ENCODE measurements around the gene CNTN1.

Gene CNTN1

DNA sequence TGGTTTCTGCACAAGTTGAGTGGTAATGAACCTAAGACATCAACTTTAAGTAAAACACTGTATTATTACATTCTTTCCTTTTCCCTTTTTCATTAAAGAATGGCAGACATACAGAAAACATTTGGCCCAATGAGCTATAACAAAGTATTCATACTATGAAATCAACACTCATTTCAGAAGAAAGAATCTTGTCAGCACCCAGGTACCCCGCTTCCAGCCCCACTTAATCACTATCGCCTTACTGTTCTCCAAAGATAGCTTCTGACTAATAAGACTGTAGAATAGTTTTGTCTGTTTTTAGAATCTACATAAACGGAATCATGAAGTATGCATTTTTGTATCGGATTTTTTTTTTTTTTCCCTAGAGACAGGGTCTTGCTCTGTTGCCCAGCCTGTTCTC, 9.5 kb downstream of the CNTN1 start:
- Histone ChIP-seq H3K36me3 (ENCODE audit: control insufficient read depth in 1 of 2, insufficient read depth in 2 of 2, low read length in 2 of 2) (no peaks in the 10 kb centered on the region), H3K4me1 (ENCODE audit: control insufficient read depth in 1 of 2, insufficient read depth in 2 of 2, low read length in 2 of 2) (no peaks in the 10 kb centered on the region), H3K9me3 (ENCODE audit: control insufficient read depth in 1 of 2, low read length in 2 of 2) (no peaks in the 10 kb centered on the region), H3K27me3 (ENCODE audit: low read depth, low read length) (no peaks in the 10 kb centered on the region), H3K4me3 (ENCODE audit: low read depth in 1 of 2, low read length in 2 of 2) (no peak overlapping the region), H3K27ac (ENCODE audit: low read length) (no peak overlapping the region)

GRCh38 chr12:40711121-40711520, 18.9 kb downstream of the CNTN1 start:
- Histone ChIP-seq H3K9me3 (ENCODE audit: control insufficient read depth in 1 of 2, low read length in 2 of 2) (no peaks in the 10 kb centered on the region), H3K27ac (ENCODE audit: low read length) (no peak overlapping the region), H3K4me3 (ENCODE audit: low read depth in 1 of 2, low read length in 2 of 2) (no peak overlapping the region)

GRCh38 chr12:40714636-40715035, 22.4 kb downstream of the CNTN1 start:
- H3K4me1 ChIP-seq (ENCODE audit: control insufficient read depth in 1 of 2, insufficient read depth in 2 of 2, low read length in 2 of 2) = no peaks in the 10 kb centered on the region
- no peaks in the 10 kb centered on the region for H3K27me3 ChIP-seq (ENCODE audit: low read depth, low read length)
- no peak overlapping the region for H3K4me3 ChIP-seq (ENCODE audit: low read depth in 1 of 2, low read length in 2 of 2)
- no peaks in the 10 kb centered on the region for H3K9me3 ChIP-seq (ENCODE audit: control insufficient read depth in 1 of 2, low read length in 2 of 2)
- no peak overlapping the region for H3K27ac ChIP-seq (ENCODE audit: low read length)
- H3K36me3 ChIP-seq (ENCODE audit: control insufficient read depth in 1 of 2, insufficient read depth in 2 of 2, low read length in 2 of 2) = no peaks in the 10 kb centered on the region

More at GRCh38 chr12:40711121-40711520, 18.9 kb downstream of the CNTN1 start:
- H3K4me1 ChIP-seq (ENCODE audit: control insufficient read depth in 1 of 2, insufficient read depth in 2 of 2, low read length in 2 of 2) = no peaks in the 10 kb centered on the region
- no peaks in the 10 kb centered on the region for H3K36me3 ChIP-seq (ENCODE audit: control insufficient read depth in 1 of 2, insufficient read depth in 2 of 2, low read length in 2 of 2)
- no peaks in the 10 kb centered on the region for H3K27me3 ChIP-seq (ENCODE audit: low read depth, low read length)

DNA sequence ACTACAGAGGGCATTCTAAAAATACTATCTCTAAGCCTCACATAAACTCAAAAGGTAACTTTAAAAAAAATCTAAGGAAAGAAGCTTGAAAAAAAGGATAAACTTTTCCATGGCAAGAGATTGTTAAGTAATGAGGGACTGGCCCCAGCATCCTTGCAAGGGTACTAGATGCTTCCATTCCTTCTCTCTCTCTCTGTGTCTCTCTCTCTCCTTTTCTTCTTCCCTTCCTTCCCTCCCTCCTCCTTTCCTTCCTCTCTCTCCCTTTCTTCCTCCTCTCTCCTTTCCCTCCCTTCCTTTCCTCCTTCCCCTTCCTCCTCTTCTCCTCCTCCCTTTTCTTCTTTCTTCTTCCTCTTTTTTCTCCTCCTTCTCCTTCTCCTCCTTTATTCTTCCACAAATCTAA, 23.8 kb downstream of the CNTN1 start:
- Histone ChIP-seq H3K36me3 (ENCODE audit: control insufficient read depth in 1 of 2, insufficient read depth in 2 of 2, low read length in 2 of 2) (no peaks in the 10 kb centered on the region), H3K4me3 (ENCODE audit: low read depth in 1 of 2, low read length in 2 of 2) (no peak overlapping the region), H3K27ac (ENCODE audit: low read length) (no peak overlapping the region), H3K27me3 (ENCODE audit: low read depth, low read length) (no peaks in the 10 kb centered on the region), H3K9me3 (ENCODE audit: control insufficient read depth in 1 of 2, low read length in 2 of 2) (no peaks in the 10 kb centered on the region), H3K4me1 (ENCODE audit: control insufficient read depth in 1 of 2, insufficient read depth in 2 of 2, low read length in 2 of 2) (no peaks in the 10 kb centered on the region)

GRCh38 chr12:40717576-40717975, 25.3 kb downstream of the CNTN1 start:
- Histone ChIP-seq H3K27ac (ENCODE audit: low read length) (no peak overlapping the region), H3K4me1 (ENCODE audit: control insufficient read depth in 1 of 2, insufficient read depth in 2 of 2, low read length in 2 of 2) (no peaks in the 10 kb centered on the region), H3K27me3 (ENCODE audit: low read depth, low read length) (no peaks in the 10 kb centered on the region), H3K9me3 (ENCODE audit: control insufficient read depth in 1 of 2, low read length in 2 of 2) (no peaks in the 10 kb centered on the region), H3K36me3 (ENCODE audit: control insufficient read depth in 1 of 2, insufficient read depth in 2 of 2, low read length in 2 of 2) (no peaks in the 10 kb centered on the region), H3K4me3 (ENCODE audit: low read depth in 1 of 2, low read length in 2 of 2) (no peak overlapping the region)

GRCh38 chr12:40718878-40719372, 26.7 kb downstream of the CNTN1 start:
- Histone ChIP-seq H3K9me3 (ENCODE audit: control insufficient read depth in 1 of 2, low read length in 2 of 2) (no peaks in the 10 kb centered on the region), H3K36me3 (ENCODE audit: control insufficient read depth in 1 of 2, insufficient read depth in 2 of 2, low read length in 2 of 2) (no peaks in the 10 kb centered on the region), H3K27ac (ENCODE audit: low read length) (no peak overlapping the region), H3K27me3 (ENCODE audit: low read depth, low read length) (no peaks in the 10 kb centered on the region), H3K4me3 (ENCODE audit: low read depth in 1 of 2, low read length in 2 of 2) (no peak overlapping the region), H3K4me1 (ENCODE audit: control insufficient read depth in 1 of 2, insufficient read depth in 2 of 2, low read length in 2 of 2) (no peaks in the 10 kb centered on the region)

DNA sequence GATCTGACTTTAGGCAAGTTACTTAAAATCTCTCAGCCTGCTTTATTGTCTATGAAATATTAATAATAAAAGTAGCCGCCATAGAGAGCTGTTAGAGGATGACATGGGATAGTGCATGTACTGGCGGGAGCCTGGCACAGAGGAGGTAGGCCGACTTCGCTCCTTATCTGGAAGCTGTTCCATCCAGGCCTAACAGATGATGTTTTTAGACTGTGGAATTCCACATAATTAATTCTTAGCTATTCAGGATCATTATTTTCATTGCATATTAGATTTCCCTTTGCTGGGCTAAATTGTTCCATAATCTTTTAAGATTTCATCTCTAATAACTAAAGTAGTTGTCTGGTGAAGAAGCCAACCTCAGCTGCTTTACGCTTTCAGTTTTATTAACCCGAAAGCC, 30.8 kb downstream of the CNTN1 start:
- Histone ChIP-seq H3K27ac (ENCODE audit: low read length) (no peak overlapping the region), H3K4me1 (ENCODE audit: control insufficient read depth in 1 of 2, insufficient read depth in 2 of 2, low read length in 2 of 2) (no peaks in the 10 kb centered on the region), H3K4me3 (ENCODE audit: low read depth in 1 of 2, low read length in 2 of 2) (no peak overlapping the region), H3K27me3 (ENCODE audit: low read depth, low read length) (no peaks in the 10 kb centered on the region), H3K36me3 (ENCODE audit: control insufficient read depth in 1 of 2, insufficient read depth in 2 of 2, low read length in 2 of 2) (no peaks in the 10 kb centered on the region), H3K9me3 (ENCODE audit: control insufficient read depth in 1 of 2, low read length in 2 of 2) (no peaks in the 10 kb centered on the region)

DNA sequence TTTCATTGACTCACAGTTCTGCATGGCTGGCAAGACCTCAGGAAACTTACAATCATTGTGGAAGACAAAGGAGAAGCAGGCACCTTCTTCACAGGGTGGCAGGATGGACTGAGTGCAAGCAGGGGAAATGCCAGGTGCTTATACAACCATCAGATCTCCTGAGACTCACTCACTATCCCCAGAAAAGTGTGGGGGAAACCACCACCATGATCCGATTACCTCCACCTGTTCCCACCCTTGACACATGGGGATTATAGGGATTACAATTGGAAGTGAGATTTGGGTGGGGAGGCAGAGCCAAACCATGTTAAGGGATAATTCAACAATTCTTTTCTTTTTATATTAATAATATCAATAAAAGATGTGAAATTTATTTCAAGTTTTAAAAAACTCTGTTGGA, 34.1 kb downstream of the CNTN1 start:
- no peaks in the 10 kb centered on the region for H3K4me1 ChIP-seq (ENCODE audit: control insufficient read depth in 1 of 2, insufficient read depth in 2 of 2, low read length in 2 of 2)

DNA sequence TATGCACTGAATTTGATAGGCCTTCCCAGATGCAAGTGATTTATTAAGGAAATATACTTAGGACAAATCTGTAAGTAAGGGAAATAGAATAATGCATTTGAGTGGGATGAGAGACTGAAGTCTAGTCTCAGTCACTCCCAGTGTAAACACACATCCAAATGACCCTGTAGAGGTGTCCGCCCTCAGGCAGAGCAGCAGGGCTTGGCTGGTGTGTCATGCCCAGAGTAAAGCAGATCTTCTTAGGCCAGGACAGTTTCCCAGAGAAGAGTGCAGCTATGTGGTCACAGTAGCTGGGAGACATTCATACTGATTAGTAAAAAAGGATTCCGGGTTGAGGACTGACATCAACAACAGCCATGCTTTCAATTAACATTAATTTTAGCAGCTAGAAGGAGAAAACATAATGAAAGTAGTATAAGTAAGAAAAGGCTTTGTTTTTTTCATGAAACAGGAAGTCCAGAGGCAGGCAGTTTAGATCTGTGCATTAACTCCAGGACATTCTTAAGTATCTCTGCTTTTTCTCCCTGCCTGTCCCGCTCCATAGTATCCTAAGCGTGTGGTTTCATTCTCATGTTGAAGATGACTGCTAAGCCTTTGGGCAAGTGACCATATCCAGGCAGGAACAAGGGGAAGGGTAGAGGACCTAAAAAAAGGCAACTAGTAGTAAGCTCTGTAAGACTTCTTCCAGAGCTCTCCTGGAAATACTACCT, 35.7 kb downstream of the CNTN1 start:
- Histone ChIP-seq H3K27ac (ENCODE audit: low read length) (no peak overlapping the region), H3K4me1 (ENCODE audit: control insufficient read depth in 1 of 2, insufficient read depth in 2 of 2, low read length in 2 of 2) (no peaks in the 10 kb centered on the region), H3K9me3 (ENCODE audit: control insufficient read depth in 1 of 2, low read length in 2 of 2) (no peaks in the 10 kb centered on the region), H3K4me3 (ENCODE audit: low read depth in 1 of 2, low read length in 2 of 2) (no peak overlapping the region), H3K36me3 (ENCODE audit: control insufficient read depth in 1 of 2, insufficient read depth in 2 of 2, low read length in 2 of 2) (no peaks in the 10 kb centered on the region), H3K27me3 (ENCODE audit: low read depth, low read length) (no peaks in the 10 kb centered on the region)

More for the DNA sequence above, 34.1 kb downstream of the CNTN1 start:
- Histone ChIP-seq H3K4me3 (ENCODE audit: low read depth in 1 of 2, low read length in 2 of 2) (no peak overlapping the region), H3K36me3 (ENCODE audit: control insufficient read depth in 1 of 2, insufficient read depth in 2 of 2, low read length in 2 of 2) (no peaks in the 10 kb centered on the region), H3K9me3 (ENCODE audit: control insufficient read depth in 1 of 2, low read length in 2 of 2) (no peaks in the 10 kb centered on the region), H3K27me3 (ENCODE audit: low read depth, low read length) (no peaks in the 10 kb centered on the region), H3K27ac (ENCODE audit: low read length) (no peak overlapping the region)

DNA sequence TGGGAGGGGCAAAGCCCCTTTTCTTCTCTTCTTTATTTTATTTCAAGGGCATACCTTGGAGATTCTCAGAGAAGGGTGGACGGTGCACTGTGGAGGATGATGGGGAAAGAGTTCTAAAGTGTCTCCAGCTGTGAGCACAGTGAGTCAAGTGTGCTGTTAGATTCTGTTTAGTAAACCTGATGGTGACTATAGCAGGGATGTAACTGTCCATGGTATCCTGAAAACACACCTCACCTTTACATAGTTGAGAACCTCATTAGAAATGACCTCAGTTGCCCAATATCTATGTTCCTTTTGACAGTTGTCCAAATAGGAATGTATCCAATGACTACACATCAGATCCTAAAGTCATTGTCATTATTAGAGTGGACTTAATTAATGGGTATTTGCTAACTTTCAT, 38.0 kb downstream of the CNTN1 start:
- H3K4me3 ChIP-seq (ENCODE audit: low read depth in 1 of 2, low read length in 2 of 2) = no peak overlapping the region
- H3K27ac ChIP-seq (ENCODE audit: low read length) = no peak overlapping the region
- H3K4me1 ChIP-seq (ENCODE audit: control insufficient read depth in 1 of 2, insufficient read depth in 2 of 2, low read length in 2 of 2) = no peaks in the 10 kb centered on the region
- H3K36me3 ChIP-seq (ENCODE audit: control insufficient read depth in 1 of 2, insufficient read depth in 2 of 2, low read length in 2 of 2) = no peaks in the 10 kb centered on the region
- H3K9me3 ChIP-seq (ENCODE audit: control insufficient read depth in 1 of 2, low read length in 2 of 2) = no peaks in the 10 kb centered on the region
- H3K27me3 ChIP-seq (ENCODE audit: low read depth, low read length) = no peaks in the 10 kb centered on the region

GRCh38 chr12:40733871-40734270, 41.6 kb downstream of the CNTN1 start:
- no peaks in the 10 kb centered on the region for H3K36me3 ChIP-seq (ENCODE audit: control insufficient read depth in 1 of 2, insufficient read depth in 2 of 2, low read length in 2 of 2)
- H3K9me3 ChIP-seq (ENCODE audit: control insufficient read depth in 1 of 2, low read length in 2 of 2) = no peaks in the 10 kb centered on the region
- no peak overlapping the region for H3K4me3 ChIP-seq (ENCODE audit: low read depth in 1 of 2, low read length in 2 of 2)
- H3K4me1 ChIP-seq (ENCODE audit: control insufficient read depth in 1 of 2, insufficient read depth in 2 of 2, low read length in 2 of 2) = no peaks in the 10 kb centered on the region
- no peak overlapping the region for H3K27ac ChIP-seq (ENCODE audit: low read length)
- H3K27me3 ChIP-seq (ENCODE audit: low read depth, low read length) = no peaks in the 10 kb centered on the region

GRCh38 chr12:40734276-40734675, 42.0 kb downstream of the CNTN1 start:
- Histone ChIP-seq H3K4me3 (ENCODE audit: low read depth in 1 of 2, low read length in 2 of 2) (no peak overlapping the region), H3K4me1 (ENCODE audit: control insufficient read depth in 1 of 2, insufficient read depth in 2 of 2, low read length in 2 of 2) (no peaks in the 10 kb centered on the region), H3K36me3 (ENCODE audit: control insufficient read depth in 1 of 2, insufficient read depth in 2 of 2, low read length in 2 of 2) (no peaks in the 10 kb centered on the region), H3K9me3 (ENCODE audit: control insufficient read depth in 1 of 2, low read length in 2 of 2) (no peaks in the 10 kb centered on the region), H3K27me3 (ENCODE audit: low read depth, low read length) (no peaks in the 10 kb centered on the region), H3K27ac (ENCODE audit: low read length) (no peak overlapping the region)

Data from muscle layer of duodenum (tissue), 2 donors.